NCI-H1105 (cell line): Measurements from ENCODE around the gene AARS2.
A peak's percentile ranks its signal among the peaks of the same experiment; 100 is the strongest.

ENCODE experiments used
- DNase-seq: peaks from one replicate; lab custom pipeline; 2025; lab: John Stamatoyannopoulos, UW

The AARS2 gene

DNA sequence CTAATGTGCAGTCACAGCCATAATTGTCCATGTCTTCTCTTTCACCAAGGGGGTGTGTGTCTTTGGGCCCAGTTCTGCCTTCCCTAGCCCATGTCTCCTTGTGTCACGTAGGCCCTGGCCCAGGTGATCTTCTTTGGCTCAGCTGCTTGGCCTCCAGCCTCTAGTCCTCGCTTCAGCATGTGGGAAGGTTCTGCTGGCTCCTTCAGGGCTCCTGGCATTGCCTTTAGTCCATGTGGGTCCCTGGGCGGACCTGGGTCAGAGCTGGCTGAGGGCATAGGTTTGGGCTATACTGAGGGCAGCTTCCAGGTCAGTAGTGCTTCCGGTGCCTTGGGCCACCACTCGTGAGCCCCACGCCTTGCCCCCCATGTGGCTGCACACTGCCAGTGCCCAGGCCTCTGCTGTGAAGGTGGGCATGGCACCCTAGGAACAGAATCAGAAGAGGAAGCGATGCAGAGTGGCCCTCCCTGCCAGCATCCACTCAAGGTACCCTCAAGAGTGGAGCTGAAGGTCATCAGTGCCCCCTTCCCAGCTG, 12.8 kb downstream of the AARS2 start:
- no peak for DNase-seq

GRCh38 chr6:44298864-44299263, 14.3 kb downstream of the AARS2 start:
- DNase-seq = no peak

GRCh38 chr6:44298055-44298803, 14.9 kb downstream of the AARS2 start:
- DNase-seq = no peak

GRCh38 chr6:44297063-44298038, 15.8 kb downstream of the AARS2 start:
- DNase-seq = peak; percentile 58

- DNase-seq = no peak
These were observed 18.0 kb downstream of the AARS2 start for GRCh38 chr6:44294832-44295791.

DNA sequence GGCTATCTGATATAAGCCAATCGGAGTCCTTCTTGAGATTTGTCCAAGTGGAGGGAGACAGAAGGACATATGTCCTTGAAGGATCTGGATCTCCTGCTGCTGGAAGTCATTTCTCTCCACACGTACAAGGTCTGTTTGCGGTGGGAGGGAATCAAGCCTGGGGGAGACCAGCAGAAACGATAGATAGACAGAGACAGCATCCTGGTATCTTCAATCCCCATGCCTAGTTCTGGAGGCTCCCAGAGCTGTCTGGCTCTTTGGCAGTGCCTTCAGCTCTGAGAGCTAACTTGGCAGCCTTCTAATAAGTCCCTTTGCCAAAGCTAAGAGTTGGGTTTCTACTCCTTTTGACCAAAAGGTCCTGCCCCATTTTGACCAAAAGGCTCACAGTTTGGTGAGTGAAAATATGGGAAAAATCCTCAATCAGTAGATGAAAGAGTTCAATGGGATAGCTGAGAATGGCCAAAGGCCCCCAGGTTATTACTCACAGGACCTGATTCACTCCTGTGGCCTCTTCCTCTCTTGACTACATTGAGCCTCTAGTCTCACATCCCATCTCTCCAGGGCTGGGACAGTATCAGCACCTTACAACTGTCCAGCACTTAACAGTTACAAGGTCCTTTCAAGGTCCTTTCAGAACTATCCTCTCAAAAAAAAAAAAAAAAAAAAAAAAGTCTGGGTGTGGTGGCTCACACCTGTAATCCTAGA, 20.3 kb downstream of the AARS2 start:
- DNase-seq = no peak

DNA sequence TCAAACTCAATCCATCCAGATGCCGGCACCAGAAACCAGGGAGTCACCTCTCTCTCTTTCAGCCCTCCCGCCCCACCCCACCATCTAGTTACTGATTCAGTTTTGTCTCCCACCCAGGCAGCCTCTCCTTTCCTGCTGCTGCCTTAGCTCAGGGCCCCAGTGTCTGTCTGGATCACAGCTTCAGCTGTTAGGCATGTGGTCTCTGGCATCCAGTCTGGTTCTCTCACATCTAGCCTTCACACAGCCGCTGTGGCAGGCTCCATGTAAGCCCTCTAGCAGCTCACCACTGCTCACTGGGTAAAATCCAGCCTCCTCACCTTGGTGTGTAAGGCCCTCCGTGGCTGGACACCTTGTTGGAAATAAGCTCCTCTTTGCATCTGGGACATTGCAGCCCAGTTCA, 21.3 kb downstream of the AARS2 start:
- no peak for DNase-seq

GRCh38 chr6:44289726-44290260, 23.4 kb downstream of the AARS2 start:
- no peak for DNase-seq

GRCh38 chr6:44286747-44287146, 26.4 kb downstream of the AARS2 start:
- no peak for DNase-seq

GRCh38 chr6:44286285-44286565, 26.9 kb downstream of the AARS2 start:
- no peak for DNase-seq

DNA sequence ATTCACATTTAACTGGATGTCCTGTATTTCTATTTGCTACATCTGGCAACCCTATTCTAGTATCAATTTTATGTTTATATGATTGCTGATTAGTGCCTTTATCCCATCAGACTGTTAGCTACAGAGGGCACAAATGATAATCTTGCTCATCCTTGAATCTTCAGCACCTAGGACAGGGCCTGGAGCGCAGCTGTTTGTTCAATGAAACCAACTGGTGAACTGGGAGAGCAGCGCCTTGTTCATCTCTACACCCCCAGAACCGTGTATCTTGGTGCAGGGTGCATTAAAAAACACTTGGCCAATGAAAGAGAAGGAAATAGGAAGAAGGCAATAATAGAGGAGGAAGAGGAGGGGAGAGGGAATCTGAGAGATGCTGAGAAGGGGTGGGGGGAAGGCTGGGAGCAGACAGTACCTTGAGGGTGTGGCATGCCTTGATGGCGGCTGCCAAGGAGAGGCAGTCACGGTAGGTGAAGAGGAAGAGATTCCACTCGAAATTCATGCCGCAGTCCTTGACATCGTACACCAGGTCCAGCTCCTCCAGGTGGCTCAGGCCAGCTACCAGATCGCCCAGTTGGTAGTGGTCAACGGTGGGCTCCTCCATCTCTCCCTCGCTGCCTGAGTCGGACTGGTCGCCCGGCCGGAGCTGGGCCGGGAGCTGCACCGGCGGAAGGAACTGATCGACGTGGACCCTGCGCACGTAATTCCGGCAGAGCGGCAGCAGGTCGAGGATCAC, 27.4 kb downstream of the AARS2 start:
- DNase-seq = no peak

DNA sequence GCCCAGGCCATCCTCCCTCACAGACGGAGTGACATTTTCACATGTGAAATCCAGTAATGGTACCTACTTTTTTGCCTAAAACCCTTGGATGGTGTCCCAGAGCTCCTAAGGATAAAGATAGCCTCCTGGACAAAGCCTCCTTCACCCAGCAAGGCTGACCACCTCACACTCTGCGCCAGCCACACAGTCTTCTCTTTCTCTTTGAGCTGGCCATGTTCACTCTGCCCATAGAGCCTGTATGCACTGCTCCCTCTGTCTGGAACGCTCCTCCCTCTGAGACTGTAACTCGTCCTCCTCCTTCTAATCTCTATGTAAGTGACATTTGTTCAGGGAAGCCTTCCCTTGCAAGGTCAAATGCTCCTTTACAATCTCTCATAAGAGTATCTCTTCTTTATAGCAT, 28.3 kb downstream of the AARS2 start:
- DNase-seq = no peak

DNA sequence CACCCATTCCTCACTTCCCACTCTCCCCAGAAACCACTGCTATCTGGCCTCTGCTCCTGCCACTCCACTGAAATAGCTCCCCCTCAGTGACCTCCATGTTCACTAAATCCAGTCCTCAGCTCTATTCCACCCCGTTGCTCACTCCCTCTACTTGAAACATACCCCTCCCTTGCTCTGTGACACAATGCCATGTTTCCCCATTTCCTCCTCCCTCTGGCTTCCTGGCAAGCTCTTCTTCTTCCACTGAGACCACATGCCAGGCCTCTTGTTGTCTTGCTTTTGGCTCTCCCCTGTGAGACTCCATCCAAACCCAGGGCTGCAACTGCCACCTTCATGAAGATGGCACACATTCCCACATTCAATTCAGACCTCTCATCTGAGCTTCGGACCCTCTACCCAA, 29.0 kb downstream of the AARS2 start:
- DNase-seq = no peak

DNA sequence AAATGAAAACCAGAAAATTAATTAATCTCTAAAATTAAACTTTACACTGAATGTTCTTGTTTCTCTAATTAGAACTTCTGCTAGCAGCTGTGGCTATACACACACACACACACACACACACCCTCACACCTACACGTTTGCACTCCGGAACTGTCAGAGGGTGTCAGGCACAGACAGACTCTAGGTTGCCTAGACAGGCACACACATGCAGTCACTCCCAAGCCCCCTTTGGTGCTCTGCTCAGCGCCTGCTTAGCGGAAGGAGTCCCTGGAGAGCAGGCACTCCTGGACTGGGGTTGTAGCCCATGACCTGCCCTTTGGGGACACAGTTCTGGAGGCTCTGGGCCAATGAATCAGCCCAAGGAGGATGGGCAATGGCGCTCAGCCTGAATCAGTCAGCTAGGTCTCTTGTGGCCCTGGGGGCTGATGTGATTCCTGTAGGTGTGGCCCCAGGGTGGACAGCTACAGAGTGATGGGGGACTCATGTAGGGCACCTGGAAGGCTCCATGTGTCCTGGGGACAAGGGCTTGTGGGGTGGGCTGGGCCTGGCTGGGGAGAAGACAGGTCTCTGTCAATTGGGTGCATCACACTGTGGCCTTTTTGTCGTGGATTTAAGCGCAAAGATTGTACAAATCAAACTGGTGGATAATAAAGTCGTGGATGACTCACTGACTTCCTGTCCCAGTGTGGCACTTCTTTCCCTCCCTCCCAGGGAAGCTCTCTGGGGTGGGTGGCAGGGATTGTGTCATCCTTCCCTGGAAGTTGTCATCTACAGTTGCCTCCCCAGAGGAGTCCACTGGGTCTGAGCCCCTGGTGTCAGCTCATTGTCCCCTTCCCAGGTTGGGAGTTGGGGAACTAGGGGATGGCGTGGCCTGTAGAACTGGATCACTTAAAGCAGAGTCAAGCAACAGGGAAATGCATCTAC, 34.1 kb downstream of the AARS2 start:
- no peak for DNase-seq

DNA sequence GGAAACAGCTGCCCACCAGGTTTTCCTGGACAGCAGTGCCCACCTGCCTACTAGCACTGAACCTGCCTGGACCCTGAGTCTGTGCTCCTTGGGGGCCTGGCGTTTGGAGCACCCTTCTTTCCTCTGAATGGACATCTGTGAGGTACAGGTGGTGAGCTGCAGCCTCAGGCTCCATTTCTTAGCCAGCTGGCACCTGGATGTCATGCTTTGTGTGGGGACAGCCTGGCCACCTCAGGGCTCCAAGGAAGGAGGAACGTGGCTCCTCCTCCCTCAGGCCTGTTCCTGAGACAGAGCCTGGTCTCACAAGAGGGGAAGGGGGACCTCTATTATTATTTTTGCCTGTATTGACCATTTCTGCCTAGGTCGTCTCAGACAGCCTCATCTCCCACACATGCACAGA, 34.8 kb downstream of the AARS2 start:
- no peak for DNase-seq

GRCh38 chr6:44277763-44278162, 35.4 kb downstream of the AARS2 start:
- DNase-seq = no peak

GRCh38 chr6:44276667-44277640, 36.2 kb downstream of the AARS2 start:
- no peak for DNase-seq
